NCI-H187 (cell line): ENCODE results near the gene CTAG2.
"Not testable (repeated sequence)": the region's sequence is repeated elsewhere in the genome, so short reads cannot be mapped to it uniquely, and the experiment has no call there.

Experiments
- DNase-seq, 2 experiments: peaks; one replicate each; lab custom pipeline; 2025; lab: John Stamatoyannopoulos, UW

Gene CTAG2

DNA sequence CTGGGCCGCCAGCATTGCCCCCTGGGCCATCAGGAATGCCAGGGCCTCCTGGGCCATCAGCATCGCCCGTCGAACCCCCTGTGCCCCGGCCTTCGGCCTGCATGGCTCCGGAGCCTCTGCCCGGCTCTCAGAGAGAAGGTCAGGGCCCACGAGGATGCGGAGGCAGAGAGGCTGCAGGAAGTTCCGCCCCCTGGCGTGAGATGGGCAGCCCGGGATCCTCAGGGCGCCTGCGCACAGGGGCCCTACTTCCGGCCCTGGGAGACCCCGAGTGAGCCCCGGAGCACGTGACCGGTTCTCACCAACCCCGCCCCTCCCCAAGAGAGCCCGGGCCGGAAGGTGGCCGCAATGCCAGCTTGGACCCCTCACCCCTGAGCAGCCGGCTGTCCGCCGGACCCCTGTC lies at the start of gene CTAG2:
Gene CTAG2 (minus strand): TSS at position 167 of the 400 bp plus-strand sequence. CDS start 64 bp downstream, at position 103.
- DNase-seq = not testable (repeated sequence)

DNA sequence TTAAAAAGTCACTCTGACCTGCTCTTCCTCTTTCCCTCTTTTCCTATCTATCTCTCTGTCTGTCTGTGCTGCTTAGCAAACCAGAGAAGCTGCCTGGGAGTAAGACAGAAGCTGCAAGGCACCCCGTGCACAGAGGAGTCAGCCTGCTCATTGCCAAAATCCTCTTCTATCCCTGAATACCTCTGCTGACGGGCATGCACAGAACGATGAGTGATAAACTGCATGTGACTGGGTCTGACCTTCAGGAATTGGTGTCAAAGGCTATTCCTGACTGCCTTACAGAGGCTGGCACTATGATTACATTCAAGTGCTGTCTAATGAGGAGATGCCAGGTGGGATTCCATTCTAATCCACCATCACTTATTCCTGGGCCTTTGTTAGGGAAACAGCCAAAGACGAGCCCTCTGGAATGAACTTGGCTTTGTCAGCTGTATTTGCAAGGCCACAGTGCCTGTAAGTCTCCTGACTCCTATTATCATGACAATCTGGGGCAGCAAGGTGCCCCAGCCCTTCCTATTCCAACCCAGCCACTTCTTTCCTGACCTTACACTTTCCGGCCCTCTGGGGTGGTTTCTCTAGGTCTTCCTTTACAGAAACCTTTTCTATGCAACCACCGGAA lies 45.4 kb upstream of the CTAG2 start:
- DNase-seq = no peak

DNA sequence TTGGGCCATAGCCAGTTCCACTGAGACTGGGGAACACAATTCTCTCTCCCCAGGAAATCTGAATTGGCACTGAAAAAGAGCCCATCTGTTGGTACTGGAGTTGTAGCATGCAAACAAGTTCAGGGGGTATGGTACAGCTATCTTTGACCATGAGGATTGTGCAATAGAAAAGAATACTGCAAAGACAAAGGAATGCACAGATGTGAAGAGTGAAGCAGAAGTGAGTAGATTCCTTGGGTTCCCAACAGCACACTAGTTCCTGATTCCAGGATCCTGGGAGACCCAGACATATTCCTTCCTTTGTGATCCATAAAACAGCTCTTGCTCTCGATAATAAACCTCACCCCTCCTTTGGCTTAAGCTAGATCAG lies 43.3 kb upstream of the CTAG2 start:
- DNase-seq = no peak

- DNase-seq = no peak
These were observed 42.7 kb upstream of the CTAG2 start for GRCh38 chrX:154695911-154696675.

DNA sequence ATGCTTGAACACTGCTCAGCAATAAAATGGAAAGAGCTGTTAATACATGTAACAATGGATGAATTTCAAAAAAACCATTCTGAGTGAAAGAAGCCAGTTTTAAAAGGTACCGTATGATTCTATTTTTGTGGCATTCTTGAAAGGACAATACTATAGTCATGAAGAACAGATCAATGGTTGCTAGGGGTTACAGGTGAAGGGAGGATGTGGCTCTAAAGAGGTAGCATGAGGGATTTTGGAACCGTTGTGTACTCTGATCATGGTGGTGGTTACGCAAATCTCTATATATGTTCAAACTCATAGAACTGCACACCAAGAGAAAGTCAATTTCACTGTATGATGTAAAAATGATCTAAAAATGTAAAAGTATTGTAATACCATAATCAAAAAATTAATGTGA lies 40.0 kb upstream of the CTAG2 start:
- no peak for DNase-seq

DNA sequence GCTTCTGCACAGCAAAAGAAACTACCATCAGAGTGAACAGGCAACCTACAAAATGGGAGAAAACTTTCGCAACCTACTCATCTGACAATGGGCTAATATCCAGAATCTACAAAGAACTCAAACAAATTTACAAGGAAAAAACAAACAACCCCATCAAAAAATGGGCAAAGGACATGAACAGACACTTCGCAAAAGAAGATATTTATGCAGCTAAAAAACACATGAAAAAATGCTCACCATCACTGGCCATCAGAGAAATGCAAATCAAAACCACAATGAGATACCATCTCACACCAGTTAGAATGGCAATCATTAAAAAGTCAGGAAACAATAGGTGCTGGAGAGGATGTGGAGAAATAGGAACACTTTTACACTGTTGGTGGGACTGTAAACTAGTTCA lies 37.1 kb upstream of the CTAG2 start:
- not testable (repeated sequence) for DNase-seq

DNA sequence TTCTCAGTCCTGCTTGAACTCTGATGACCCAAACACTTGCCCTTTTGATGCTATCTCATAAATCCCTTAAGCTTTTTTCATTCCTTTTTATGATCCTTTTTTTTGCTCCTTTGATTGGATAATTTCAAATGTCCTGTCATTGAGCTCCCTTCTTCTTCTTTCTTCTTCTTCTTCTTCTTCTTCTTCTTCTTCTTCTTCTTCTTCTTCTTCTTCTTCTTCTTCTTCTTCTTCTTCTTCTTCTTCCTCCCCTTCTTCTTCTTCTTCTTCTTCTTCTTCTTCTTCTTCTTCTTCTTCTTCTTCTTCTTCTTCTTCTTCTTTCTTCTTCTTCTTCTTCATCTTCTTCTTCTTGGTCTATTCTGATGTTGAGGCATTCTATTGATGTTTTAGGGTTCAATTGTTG lies 18.7 kb upstream of the CTAG2 start:
- DNase-seq = not testable (repeated sequence)

DNA sequence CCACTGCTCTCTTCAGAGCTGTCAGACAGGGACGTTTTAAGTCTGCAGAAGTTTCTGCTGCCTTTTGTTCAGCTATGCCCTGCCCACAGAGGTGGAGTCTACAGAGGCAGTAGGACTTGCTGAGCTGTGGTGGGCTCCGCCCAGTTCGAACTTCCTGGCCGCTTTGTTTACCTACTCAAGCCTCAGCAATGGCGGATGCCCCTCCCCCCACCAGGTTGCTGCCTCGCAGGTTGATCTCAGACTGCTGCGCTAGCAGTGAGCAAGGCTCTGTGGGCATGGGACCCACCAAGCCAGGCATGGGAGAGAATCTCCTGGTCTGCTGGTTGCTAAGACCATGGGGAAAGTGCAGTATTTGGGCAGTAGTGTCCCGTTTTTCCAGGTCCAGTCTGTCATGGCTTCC lies 17.5 kb upstream of the CTAG2 start:
- DNase-seq = not testable (repeated sequence)

DNA sequence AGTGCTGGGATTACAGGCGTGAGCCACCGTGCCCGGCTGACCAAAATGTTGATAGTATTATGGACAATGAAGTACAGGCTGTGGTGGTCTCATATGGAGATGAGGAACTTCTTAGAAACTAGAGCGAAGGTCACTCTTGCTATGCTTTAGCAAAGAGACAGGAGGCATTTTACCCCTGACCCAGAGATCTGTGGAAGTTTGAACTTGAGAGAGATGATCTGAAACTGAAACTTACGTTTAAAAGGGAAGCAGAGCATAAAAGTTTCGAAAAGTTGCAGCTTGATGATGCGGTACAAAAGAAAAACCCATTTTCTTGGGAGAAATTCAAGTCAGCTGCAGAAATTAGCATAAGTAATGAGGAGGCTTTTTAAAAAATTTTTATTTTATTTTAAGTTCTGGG lies 8.5 kb upstream of the CTAG2 start:
- DNase-seq = no peak

GRCh38 chrX:154661170-154661569 lies 7.8 kb upstream of the CTAG2 start:
- no peak for DNase-seq

DNA sequence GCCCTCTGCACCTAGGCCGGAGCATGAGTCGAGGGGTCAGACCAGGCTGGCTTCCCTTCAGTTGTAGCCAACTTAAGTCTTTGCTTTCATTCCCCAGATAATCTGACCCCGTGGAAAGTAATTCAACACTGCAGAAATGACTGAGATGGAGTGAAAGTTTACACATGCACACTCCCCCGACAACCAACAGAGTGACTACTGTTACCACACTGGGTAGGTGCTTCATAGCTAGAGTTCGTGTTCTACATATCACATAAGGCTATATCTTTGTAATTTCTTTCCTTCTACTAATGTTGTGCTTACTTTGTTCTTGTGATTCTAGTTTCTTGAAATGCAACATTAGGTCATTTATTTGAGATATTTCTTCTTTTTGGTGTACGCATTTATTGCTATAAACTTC lies 7.2 kb upstream of the CTAG2 start:
- no peak for DNase-seq

DNA sequence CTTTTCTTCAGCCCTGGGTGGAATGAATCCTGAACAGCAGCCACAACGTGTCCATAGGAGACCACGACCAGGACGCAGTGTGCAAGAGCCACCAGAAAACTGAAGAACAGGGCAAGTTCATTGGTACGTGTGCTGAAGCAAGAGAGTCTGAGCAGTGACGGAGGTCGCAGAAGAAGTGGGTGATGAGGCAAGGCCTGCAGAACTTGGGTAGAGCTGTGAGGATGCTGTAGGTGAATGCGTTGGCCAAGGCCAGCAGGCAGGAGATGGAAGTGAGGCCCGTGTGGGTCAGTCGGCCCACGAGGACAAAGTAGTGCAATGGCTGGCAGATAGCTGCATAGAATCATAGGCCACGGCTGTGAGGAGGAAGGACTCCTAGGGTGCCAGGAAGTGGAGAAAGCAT lies 5.6 kb upstream of the CTAG2 start:
- DNase-seq = no peak

DNA sequence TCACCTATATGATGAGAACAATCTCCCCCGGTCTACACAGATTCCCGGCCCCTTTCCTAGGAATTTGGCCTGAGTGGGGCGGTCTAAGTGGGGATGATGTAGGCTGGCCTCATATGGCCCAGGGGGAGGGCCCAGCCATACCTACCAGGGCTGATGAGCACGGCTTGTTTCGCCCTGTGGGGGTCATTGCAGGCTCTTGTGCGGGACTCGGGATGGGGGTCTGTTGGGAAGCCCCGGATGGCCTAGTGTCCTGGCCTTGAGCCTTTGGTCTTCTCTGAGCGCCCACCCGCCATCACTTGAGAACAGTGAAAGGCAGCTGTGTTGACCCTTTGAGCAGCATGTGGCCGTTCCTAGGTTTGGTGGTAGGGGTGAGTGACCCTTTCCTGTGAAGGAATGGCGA lies 4.8 kb upstream of the CTAG2 start:
- DNase-seq = no peak

GRCh38 chrX:154657226-154657805 lies 3.9 kb upstream of the CTAG2 start:
- no peak for DNase-seq

DNA sequence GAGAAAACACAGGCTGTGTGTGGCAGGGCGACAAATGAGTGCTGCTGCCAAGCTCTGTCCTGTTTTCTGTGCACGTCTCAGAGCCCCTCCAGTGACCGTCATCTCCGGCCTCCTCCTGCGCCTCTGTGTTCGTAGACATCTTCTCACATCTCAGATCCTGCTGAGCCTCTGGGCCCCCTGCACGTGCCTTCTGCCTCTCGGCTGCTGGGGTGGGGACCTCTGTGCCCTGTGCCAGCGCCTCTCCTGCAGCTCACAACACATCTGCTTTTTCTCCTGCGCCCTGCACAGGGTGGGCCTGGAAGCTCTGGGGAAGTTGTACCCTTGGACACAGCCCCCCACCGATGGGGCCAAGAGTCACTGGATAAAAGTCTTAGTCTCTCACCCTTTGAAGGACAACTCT lies 2.4 kb upstream of the CTAG2 start:
- DNase-seq = no peak

DNA sequence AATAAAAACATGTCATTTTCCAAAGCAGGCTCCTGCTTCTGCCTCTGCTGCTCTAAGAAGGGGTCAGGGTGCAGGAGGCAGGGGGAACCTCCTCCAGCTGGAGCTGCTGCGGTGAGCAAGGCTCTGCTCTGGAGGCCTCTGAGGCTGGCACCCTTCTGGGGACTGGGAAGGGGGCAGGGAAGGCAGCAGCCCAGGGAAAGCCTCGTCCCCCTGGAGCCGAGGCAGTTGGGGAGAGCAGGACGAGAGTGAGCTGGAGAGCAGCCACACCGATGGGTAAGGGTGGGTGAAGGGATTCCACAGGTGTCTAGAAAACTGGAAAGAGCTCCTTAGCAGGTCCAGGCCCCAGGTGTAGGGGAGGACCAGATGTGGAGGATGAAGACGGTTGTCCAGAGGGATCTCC lies 2.0 kb upstream of the CTAG2 start:
- no peak for DNase-seq

DNA sequence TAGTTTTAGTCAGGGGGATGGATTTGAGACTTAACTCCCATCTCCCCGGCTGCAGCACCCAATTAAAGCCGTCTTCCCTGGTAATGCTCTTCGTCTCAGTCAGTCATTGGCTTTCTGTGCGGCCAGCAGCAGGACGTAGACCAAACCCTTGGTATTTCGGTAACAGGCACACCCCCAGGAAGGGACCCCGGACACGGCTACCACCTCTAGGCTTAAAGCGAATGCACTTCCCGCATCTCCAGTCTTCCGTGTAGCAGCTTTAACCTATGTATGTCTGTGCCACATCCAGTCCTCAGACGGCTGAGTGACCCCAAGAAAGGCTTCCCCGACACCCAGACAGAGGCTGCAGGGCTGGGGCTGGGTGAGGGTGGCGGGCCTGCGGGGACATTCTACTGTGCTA lies 1.5 kb upstream of the CTAG2 start:
- DNase-seq = no peak

GRCh38 chrX:154654372-154654771 lies 993 bp upstream of the CTAG2 start:
- DNase-seq = no peak

GRCh38 chrX:154653048-154653401 lies 354 bp downstream of the CTAG2 start:
- DNase-seq = no peak

DNA sequence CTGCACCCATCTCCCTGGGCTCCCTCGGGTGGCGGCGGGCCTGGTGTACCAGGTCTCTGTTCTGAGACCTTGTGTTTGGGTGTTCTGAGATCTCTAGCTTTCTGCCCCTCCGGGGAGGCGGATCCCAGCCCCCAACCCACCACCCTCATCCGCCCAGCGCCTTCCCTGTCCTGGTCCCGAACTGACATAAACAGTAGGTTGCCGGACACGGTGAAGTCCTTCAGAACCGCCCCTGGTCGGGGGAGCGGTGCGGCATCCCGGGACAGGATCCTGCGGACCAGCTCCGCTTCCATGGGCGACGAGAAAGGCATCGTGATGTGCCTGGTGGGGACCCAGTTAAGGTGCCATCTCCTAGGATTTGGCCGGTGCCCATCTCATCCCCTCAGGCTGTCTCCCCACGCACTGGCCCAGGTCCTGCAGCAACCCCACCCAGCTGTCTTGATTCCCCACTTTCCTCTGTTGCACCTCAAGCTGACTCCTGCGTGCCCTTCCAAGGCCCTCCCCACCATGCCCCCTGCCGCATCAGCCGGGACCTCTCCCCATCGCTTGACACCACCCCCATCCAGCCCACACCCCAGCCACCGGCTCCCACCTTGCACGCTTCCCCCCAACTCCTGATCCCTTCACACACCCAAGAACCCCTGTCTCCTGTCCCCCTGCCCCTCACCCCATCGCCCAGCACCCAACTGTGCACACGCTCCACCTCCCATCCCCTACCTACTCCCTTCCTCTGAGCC lies 900 bp downstream of the CTAG2 start:
- no peak for DNase-seq

DNA sequence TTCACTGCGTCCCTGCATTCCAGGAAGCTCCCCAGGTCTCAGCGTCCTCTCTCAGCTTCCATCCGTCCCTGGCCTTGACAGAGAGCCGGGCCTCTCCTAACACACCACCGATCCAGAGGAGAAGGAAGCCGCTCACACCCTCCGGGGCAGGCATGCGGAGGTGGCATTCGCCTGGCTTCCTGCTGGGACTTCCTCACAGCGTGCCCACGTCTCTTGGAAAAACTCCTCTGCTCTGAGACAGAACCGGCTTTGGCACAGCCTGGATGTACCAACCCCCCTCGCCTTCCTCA lies 3.2 kb downstream of the CTAG2 start:
- DNase-seq = no peak

DNA sequence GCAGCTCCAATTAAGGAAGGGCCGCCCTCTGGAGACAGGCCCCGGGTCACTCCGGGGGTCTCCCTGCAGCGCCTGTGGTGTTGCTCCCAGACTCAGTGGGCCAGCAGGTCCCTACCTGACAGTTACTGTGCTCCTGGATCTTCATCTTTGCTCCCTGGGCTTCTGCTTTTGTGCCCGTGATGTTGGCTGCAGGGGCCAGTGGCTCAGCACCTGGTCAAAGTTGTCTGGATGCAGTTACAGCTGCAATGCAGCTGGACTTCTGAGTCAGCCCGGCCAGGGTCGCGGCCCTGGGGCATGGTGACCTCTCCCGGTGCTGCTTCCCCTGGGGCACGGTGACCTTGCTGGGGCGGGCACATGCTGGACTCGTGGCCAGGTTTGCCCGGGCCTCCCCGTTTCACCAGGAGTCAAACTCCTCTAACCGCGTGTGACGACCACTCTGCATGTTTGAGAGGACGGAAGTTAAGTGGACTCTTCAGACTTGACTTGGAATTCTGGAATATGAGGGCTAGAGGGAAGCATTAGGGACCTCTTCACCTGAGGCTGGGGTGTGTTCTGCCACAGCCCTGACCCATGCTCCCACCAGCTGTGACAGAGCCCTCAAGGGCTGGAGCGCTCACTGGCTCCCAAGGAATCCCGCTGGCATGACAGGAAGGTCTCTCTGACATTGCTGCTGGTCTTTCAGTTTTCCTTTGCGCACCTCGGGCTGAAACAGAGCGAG lies 3.7 kb downstream of the CTAG2 start:
- DNase-seq = no peak

- no peak for DNase-seq
These were observed 4.4 kb downstream of the CTAG2 start for GRCh38 chrX:154648931-154649330.
